Mesodermal cell (in vitro differentiated cells): ENCODE data around the gene LPCAT1.
"Not testable (repeated sequence)": the region's sequence is repeated elsewhere in the genome, so short reads cannot be mapped to it uniquely, and the experiment has no call there.

Source experiments
- H3K27ac ChIP-seq: 2 replicates; pipeline ENCODE4 v1.7.0; 2013; ENCODE audit warnings: mild to moderate bottlenecking, low read depth, low read length, moderate library complexity; ENCODE audit not compliant: severe bottlenecking
- H3K36me3 ChIP-seq: 2 replicates; pipeline ENCODE4 v1.7.1; 2013; ENCODE audit warnings: mild to moderate bottlenecking, low read length, moderate library complexity; ENCODE audit not compliant: control insufficient read depth, insufficient read depth
- H3K4me1 ChIP-seq: one replicate; pipeline ENCODE4 v1.7.1; 2013; ENCODE audit warnings: mild to moderate bottlenecking, low read length; ENCODE audit not compliant: insufficient read depth, control insufficient read depth, poor library complexity, severe bottlenecking
- H3K4me3 ChIP-seq: 2 replicates; pipeline ENCODE4 v1.7.0; 2013; ENCODE audit warnings: low read length, control low read depth, mild to moderate bottlenecking; ENCODE audit not compliant: insufficient read depth, poor library complexity, severe bottlenecking; ENCODE audit errors: extremely low read depth
- H3K9me3 ChIP-seq: 2 replicates; pipeline ENCODE4 v1.7.1; 2013; ENCODE audit warnings: mild to moderate bottlenecking, low read length, moderate library complexity; ENCODE audit not compliant: control insufficient read depth
- WGBS, 2 experiments: methylation state at CpG; one replicate each; pipeline ENCODE4 v1.1.5; 2013; ENCODE audit warnings: missing lambda C conversion rate in 2 of 2; ENCODE audit not compliant: insufficient coverage in 2 of 2; 5-methylcytosine and 5-hydroxymethylcytosine counted together

Gene LPCAT1

GRCh38 chr5:1506242-1507013 lies 17.3 kb downstream of the LPCAT1 start:
- 88 to 92% methylated on average over 16 to 18 of the region's 20 CpGs for WGBS, 2 experiments
- H3K36me3 ChIP-seq = peaks cover 23% of the 10 kb centered on the region
- H3K9me3 ChIP-seq = no peaks in the 10 kb centered on the region
- H3K4me1 ChIP-seq = no peaks in the 10 kb centered on the region
- no peak overlapping the region for H3K4me3 ChIP-seq
- H3K27ac ChIP-seq = no peak overlapping the region

- Histone ChIP-seq H3K9me3 (no peaks in the 10 kb centered on the region), H3K27ac (no peak overlapping the region), H3K4me1 (no peaks in the 10 kb centered on the region), H3K4me3 (no peak overlapping the region), H3K36me3 (peaks cover 26% of the 10 kb centered on the region)
- WGBS, 2 experiments = 88 to 90% methylated on average over 21 to 24 of the region's 24 CpGs
These were observed 18.1 kb downstream of the LPCAT1 start for GRCh38 chr5:1505506-1506241.

- not testable (repeated sequence) for H3K4me1 ChIP-seq, H3K4me3 ChIP-seq, H3K27ac ChIP-seq, H3K9me3 ChIP-seq
- H3K36me3 ChIP-seq = peaks cover 24% of the 10 kb centered on the region
- WGBS, 2 experiments = 76 to 77% methylated on average over 14 of the region's 14 CpGs
These were observed 18.7 kb downstream of the LPCAT1 start for GRCh38 chr5:1505089-1505488.

- H3K4me3 ChIP-seq = no peak overlapping the region
- WGBS, 2 experiments = 89 to 90% methylated on average over 9 of the region's 12 CpGs
- H3K36me3 ChIP-seq = peaks cover 22% of the 10 kb centered on the region
- no peaks in the 10 kb centered on the region for H3K4me1 ChIP-seq
- H3K9me3 ChIP-seq = no peaks in the 10 kb centered on the region
- no peak overlapping the region for H3K27ac ChIP-seq
These were observed 19.1 kb downstream of the LPCAT1 start for GRCh38 chr5:1504617-1505016.

- H3K4me3 ChIP-seq = no peak overlapping the region
- H3K9me3 ChIP-seq = no peaks in the 10 kb centered on the region
- H3K27ac ChIP-seq = no peak overlapping the region
- H3K4me1 ChIP-seq = no peaks in the 10 kb centered on the region
- WGBS, 2 experiments = 94 to 95% methylated on average over 11 of the region's 14 CpGs
- H3K36me3 ChIP-seq = peaks cover 22% of the 10 kb centered on the region
These were observed 19.6 kb downstream of the LPCAT1 start for GRCh38 chr5:1504069-1504595.

GRCh38 chr5:1503241-1504068 lies 20.3 kb downstream of the LPCAT1 start:
- Histone ChIP-seq H3K9me3 (no peaks in the 10 kb centered on the region), H3K4me3 (no peak overlapping the region), H3K4me1 (no peaks in the 10 kb centered on the region), H3K36me3 (peaks cover 28% of the 10 kb centered on the region), H3K27ac (no peak overlapping the region)
- 90 to 95% methylated on average over 21 to 24 of the region's 24 CpGs for WGBS, 2 experiments

- H3K27ac ChIP-seq = no peak overlapping the region
- peaks cover 35% of the 10 kb centered on the region for H3K36me3 ChIP-seq
- H3K4me1 ChIP-seq = no peaks in the 10 kb centered on the region
- WGBS, 2 experiments = 95 to 96% methylated on average over 10 of the region's 10 CpGs
- no peak overlapping the region for H3K4me3 ChIP-seq
- no peaks in the 10 kb centered on the region for H3K9me3 ChIP-seq
These were observed 21.0 kb downstream of the LPCAT1 start for GRCh38 chr5:1502737-1503120.

- Histone ChIP-seq H3K4me1 (no peaks in the 10 kb centered on the region), H3K4me3 (no peak overlapping the region), H3K36me3 (peaks cover 39% of the 10 kb centered on the region), H3K9me3 (no peaks in the 10 kb centered on the region), H3K27ac (no peak overlapping the region)
- 86 to 90% methylated on average over 18 to 23 of the region's 23 CpGs for WGBS, 2 experiments
These were observed 21.6 kb downstream of the LPCAT1 start for GRCh38 chr5:1502046-1502736.

GRCh38 chr5:1501372-1502045 lies 22.3 kb downstream of the LPCAT1 start:
- Histone ChIP-seq H3K9me3 (no peaks in the 10 kb centered on the region), H3K27ac (no peak overlapping the region), H3K4me1 (no peaks in the 10 kb centered on the region), H3K4me3 (no peak overlapping the region), H3K36me3 (peaks cover 44% of the 10 kb centered on the region)
- 96 to 97% methylated on average over 28 of the region's 28 CpGs for WGBS, 2 experiments
